Stimulated activated naive CD4-positive, alpha-beta T cell treated with Interleukin-2 at 50 U/mL for 16 hours (primary cell): ENCODE measurements around the gene MLN.
A peak's percentile ranks its signal among the peaks of the same experiment; 100 is the strongest.

Source experiments
- DNase-seq: peaks from one replicate; lab custom pipeline; 2025; lab: John Stamatoyannopoulos, UW

MLN gene

DNA sequence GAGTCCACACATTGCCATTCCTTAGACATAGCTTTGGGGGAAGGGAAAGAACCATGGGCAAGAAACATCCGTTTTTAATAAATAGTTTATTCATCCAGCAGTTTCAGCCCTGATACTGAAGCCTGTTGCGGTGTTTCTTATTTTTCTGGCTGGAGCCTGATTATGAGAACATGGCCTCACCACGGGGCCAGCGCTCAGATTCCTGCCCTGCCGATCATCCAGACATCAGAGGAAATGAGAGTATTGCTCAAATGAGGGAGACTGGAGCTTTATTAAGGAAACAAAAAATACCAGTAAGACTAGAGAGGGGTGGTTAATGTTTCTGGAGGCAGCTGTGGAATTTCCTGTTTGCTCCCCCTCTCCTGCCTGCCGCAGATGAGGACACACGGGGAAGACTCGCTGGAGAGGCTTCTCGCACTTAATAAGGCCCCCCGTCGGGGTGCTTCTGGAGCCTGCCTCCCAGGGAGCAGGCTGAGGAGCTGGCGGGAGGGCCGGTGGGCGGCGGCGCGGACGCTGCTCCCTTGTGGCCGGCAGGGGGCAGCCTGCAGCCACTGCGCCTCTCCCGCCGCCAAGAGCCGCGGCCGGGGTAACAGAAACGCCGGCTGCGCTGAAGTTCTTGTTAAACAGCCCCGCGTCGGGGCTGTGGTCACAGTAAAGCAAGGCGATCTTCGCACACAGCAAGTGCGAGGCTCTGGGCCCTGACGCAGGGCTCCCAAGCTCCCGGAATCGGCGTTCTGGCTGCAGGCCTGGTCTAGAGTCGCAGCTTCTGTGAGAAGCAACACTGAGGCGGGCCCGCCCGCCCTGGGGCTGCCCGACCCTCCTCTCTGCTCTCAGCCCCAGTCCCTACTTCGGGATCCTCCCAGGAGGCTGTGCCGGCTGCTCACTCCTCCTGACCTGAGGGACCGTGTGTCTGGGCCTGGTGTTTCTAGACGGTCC lies 32.4 kb downstream of the MLN start:
- peak; percentile 53 for DNase-seq

- DNase-seq = no peak
Measured at GRCh38 chr6:33770833-33771145, 33.0 kb downstream of the MLN start.

- no peak for DNase-seq
Measured at GRCh38 chr6:33770124-33770832, 33.5 kb downstream of the MLN start.

DNA sequence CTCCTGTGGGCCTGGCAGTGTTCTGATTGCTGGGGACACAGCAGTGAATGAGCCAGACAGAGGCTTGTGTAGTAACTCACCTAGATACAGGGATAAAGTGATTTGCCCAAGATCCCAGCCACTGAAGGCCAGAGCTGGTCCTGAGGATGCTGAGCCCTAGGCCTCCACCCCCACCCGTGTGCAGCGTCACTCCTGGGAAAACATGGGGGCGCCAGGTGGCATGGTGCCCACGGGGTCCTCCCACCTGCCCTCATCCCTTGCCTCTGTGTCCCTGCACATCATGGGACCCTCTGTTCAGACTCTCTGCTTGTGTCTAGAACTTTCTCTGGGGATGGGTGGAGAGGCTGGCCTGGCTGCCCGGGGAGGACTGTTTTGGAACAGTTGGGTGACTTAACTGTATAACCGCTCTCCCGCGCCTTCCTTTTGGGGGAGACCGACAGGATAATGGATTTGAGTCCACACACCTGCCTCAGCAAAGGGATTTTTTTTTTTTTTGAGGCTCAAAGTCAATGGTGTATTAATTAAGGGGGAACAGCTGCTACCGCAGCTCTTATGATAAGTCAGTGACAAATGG lies 34.5 kb downstream of the MLN start:
- DNase-seq = no peak

GRCh38 chr6:33768644-33769120 lies 35.1 kb downstream of the MLN start:
- DNase-seq = peak; percentile 66

DNA sequence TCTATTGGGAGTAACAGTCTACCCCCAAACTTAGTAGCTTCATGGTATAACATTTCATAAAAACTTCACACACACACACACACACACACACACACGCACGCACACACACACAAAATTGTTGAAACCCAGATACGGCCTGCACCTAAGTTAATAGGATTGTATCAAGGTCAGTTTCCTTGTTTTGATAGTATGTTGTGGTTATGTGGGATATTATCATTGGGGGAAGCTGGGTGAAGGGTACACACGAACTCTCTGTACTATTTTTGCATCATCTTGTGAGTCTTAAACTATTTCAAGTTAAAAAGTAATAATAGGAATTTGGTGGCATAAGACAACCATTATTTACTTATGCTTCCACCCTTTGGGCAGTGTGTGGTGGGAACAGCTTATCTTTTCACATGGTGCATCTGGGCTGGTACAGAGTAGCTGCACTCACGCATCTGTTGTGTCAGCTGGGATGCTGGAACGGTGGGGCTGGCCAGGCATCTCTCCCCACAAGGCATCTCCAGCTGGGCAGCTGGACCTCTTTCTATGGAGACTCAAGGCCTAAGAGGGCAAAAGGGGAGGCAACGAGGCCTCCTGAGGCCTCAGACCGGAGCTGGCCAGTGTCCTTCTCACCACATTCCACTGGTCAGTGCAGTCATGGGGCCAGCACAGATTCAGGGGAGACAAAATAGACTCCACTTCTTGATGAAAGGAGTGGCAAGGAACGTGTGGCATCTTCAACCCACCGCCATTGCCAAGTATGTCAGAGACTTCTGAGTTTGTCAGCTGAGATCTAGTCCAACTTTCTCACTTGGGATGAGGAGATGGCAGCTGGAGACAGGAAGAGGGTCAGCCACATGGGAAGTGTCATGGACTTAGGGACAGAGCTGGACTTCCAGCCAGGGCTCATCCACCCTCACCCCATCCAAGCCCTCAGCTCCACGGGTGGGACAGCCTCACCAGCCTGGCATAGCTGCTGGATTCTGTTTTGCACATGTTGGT lies 36.6 kb downstream of the MLN start:
- DNase-seq = no peak

- no peak for DNase-seq
Measured at GRCh38 chr6:33765368-33765767, 38.4 kb downstream of the MLN start.

DNA sequence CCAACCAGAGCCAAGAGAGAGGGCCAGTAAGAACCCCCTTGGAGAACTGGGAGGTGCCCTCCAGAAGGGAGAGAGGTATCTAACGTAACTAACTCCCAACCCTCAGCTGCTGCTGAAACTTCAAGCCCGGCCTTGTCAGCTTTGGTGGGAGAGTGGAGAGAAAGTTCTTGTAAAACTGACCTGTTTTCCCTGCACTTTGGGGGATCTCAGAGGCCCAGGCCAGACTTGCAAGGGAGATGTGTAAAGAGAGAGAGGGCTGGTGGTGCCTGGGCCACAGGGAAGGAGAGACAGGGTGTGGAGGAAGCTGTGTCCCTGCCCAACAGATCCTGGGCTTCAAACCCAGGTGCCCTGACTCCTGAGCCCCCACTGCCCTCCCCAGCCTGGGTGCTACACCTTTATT lies 39.8 kb downstream of the MLN start:
- DNase-seq = no peak

- DNase-seq = no peak
Measured at GRCh38 chr6:33763483-33763882, 40.3 kb downstream of the MLN start.

- DNase-seq = no peak
Measured at GRCh38 chr6:33762713-33763112, 41.1 kb downstream of the MLN start.

- no peak for DNase-seq
Measured at GRCh38 chr6:33761922-33762629, 41.7 kb downstream of the MLN start.

- no peak for DNase-seq
Measured at GRCh38 chr6:33761581-33761921, 42.3 kb downstream of the MLN start.

GRCh38 chr6:33759887-33760629 lies 43.7 kb downstream of the MLN start:
- DNase-seq = no peak

DNA sequence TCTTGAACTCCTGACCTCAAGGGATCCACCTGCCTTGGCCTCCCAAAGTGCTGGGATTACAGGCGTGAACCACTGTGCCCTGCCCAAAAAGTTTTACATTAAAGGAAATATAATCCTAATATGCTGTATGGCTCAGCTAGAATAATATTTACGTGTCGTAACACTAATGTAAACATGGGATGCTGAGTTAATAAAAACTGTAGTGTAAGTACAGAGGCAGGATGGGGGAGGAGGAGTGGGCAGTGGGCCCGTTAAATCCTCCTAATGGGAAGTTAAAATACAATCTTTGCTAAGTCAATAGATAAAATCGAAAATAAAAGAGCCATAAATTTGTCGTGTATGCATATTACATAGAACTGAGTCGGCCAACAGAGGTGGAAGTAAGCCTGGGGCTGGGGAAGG lies 45.0 kb downstream of the MLN start:
- DNase-seq = no peak

GRCh38 chr6:33757906-33758305 lies 45.9 kb downstream of the MLN start:
- DNase-seq = no peak

- no peak for DNase-seq
Measured at GRCh38 chr6:33757113-33757512, 46.7 kb downstream of the MLN start.

- DNase-seq = no peak
Measured at GRCh38 chr6:33756211-33756954, 47.4 kb downstream of the MLN start.

DNA sequence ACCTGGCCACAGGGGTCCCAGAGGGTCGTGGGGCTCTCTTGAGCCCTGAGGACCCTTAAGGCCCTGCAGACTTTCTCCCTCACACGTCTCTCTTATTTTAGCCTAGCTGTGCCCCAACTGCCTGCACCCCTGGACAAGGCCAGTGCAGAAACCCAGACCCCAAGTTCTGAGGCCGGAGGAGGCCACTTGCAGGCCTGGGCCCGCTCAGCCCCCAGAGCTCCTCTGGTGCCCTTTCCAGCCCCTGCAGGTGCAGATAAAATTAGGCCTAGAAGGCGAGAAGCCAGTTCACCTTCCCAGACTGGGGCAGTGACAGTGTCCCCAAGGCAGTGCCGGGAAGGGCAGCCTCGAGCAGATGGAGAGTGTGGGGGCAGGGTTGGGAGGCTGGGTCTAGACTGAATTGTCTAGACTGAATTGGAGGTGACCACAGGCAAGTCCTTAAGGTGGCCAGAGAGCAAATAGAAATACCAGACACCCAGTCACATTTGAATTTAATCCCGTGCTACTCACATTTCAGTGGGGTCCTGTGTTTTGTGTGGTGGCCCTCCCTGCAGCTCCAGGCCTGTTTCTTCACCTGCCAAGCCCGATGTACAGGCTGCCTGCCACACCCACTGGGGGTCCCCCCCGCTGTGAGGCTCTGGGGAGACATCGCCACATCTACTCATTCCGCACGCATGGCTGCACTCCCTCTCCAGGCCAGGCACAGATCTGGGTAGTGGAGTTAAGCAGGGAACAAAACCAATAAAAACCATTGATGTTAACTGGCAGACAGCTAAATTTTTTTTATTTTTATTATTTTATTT lies 48.5 kb downstream of the MLN start:
- no peak for DNase-seq

GRCh38 chr6:33754222-33754621 lies 49.6 kb downstream of the MLN start:
- no peak for DNase-seq
